Measurements from ENCODE around the gene SERPINA5.
"Not testable (repeated sequence)": the region's sequence is repeated elsewhere in the genome, so short reads cannot be mapped to it uniquely, and the experiment has no call there.

SERPINA5 gene

DNA sequence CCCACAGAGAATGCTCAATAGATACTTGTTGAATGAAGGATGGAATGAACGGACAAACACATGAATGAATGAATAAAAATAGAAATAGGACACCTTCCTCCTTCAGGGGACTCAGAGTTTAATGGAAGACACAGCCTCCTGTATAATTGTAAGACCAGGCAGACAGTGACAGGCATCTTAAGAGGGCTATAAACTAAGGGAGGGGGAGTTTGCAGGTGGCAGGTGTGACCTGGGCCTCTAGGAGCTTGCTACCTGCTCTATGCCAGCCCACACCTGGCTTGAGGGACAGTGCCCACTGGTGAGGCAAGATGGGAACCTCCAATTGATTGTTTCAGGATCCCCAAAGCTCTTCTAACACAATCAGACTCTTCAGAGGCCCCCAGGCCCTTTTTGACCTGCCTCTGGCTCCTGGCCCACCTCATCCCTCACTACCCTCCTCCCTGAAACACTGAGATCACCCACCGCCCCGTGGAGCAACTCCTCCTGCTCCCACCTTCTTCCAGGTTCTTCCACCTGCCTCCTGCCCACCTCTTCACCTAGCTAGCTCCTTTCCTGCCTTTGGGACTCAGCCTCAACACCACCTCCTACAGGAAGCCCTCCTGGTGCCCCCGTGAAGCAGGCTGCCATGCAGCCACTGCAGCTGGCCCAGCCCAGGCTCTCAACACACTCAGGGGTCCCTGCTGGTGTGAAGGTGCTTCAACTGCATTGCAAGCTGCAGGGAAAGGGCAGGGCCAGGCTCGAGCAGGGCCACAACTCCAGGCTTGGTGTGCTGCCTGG is 40.3 kb downstream of the SERPINA5 start:
- in situ Hi-C loops (cut with MboI; ENCODE audit: low sequenced_read_pairs), result no loop called here

GRCh38 chr14:94622653-94623421 is 41.6 kb downstream of the SERPINA5 start:
- in situ Hi-C loops (cut with MboI; ENCODE audit: low sequenced_read_pairs), result no loop called here

DNA sequence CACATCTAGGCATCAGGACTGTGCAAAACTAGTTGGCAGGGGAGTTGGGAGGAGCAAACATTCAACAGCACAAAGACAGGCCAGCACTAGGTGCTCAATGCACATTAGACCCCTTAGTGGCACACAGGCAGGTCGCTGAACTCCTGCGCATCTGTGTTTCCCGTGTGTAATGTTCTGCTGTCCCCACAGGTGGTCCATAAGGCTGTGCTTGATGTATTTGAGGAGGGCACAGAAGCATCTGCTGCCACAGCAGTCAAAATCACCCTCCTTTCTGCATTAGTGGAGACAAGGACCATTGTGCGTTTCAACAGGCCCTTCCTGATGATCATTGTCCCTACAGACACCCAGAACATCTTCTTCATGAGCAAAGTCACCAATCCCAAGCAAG is 42.2 kb downstream of the SERPINA5 start:
- in situ Hi-C loops (cut with MboI; ENCODE audit: low sequenced_read_pairs), result no loop called here

GRCh38 chr14:94623856-94624499 is 42.8 kb downstream of the SERPINA5 start:
- in situ Hi-C loops (cut with MboI; ENCODE audit: low sequenced_read_pairs), result no loop called here

- in situ Hi-C loops (cut with MboI; ENCODE audit: low sequenced_read_pairs), result no loop called here
These were observed 43.5 kb downstream of the SERPINA5 start for GRCh38 chr14:94624537-94625352.

- in situ Hi-C loops (cut with MboI; ENCODE audit: low sequenced_read_pairs), result no loop called here
These were observed 44.1 kb downstream of the SERPINA5 start for GRCh38 chr14:94625353-94625635.

GRCh38 chr14:94628578-94628977 is 47.4 kb downstream of the SERPINA5 start:
- in situ Hi-C loops (cut with MboI; ENCODE audit: low sequenced_read_pairs), result no loop called here

DNA sequence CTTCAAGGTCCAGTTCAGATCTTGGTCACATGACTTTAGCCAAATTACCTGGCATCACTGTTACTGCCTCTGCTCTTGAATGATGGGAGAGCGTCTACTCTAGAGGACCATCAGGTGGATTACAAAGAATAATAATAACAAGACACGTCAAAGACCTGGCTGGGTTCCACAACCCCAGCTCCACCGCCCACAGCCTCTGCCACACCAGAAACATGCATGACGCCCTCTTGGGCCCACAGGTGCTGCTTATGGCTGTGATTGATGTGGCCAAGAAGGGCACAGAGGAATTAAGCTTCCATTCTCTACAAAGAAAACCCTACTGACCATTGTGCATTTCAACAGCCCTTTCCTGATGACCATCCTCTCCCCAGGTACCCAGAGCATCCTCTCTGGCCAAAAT is 49.2 kb downstream of the SERPINA5 start:
- in situ Hi-C loops (cut with MboI; ENCODE audit: low sequenced_read_pairs), result no loop called here

GRCh38 chr14:94631050-94631449 is 49.8 kb downstream of the SERPINA5 start:
- in situ Hi-C loops (cut with MboI; ENCODE audit: low sequenced_read_pairs), result no loop called here

- in situ Hi-C loops (cut with MboI; ENCODE audit: low sequenced_read_pairs), result no loop called here
These were observed 50.5 kb downstream of the SERPINA5 start for GRCh38 chr14:94631536-94632304.

GRCh38 chr14:94632305-94632590 is 51.0 kb downstream of the SERPINA5 start:
- in situ Hi-C loops (cut with MboI; ENCODE audit: low sequenced_read_pairs), result no loop called here

- in situ Hi-C loops (cut with MboI; ENCODE audit: low sequenced_read_pairs), result no loop called here
These were observed 51.9 kb downstream of the SERPINA5 start for GRCh38 chr14:94633121-94633520.

- in situ Hi-C loops (cut with MboI; ENCODE audit: low sequenced_read_pairs), result no loop called here
These were observed 53.9 kb downstream of the SERPINA5 start for GRCh38 chr14:94635154-94635553.

DNA sequence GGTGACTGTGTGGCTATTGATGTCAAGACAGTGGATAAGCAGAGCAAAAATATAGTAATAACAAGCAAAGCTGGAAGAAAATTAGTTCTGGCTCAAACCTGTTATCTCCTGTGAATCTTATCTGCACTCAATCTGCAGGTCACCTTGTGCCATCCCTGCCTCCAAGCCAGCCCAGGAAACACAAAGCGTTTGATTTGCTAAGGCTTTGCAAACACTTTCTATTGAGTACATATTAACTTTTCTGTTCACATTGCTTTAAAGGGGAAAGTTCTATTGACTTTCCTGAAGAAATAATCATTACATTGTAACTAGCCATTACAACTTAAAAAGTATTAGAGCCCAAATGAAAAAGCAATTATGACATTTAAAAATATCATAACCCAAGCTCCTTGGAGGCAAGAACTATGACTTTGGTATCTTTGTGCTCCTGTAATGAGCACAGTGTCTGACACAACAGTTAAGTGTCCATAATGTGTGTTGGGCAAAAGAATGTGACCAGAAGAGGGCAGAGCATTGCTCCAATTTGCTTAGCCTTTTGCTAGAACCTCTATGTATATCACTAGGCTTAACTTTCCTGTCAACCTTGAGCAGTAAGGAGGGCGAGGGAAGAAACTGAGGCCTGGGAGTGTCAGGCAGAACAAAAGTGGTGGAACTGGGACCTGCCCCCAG is 55.7 kb downstream of the SERPINA5 start:
- in situ Hi-C loops (cut with MboI; ENCODE audit: low sequenced_read_pairs), result no loop called here

GRCh38 chr14:94637814-94638213 is 56.6 kb downstream of the SERPINA5 start:
- in situ Hi-C loops (cut with MboI; ENCODE audit: low sequenced_read_pairs), result not testable (repeated sequence)

DNA sequence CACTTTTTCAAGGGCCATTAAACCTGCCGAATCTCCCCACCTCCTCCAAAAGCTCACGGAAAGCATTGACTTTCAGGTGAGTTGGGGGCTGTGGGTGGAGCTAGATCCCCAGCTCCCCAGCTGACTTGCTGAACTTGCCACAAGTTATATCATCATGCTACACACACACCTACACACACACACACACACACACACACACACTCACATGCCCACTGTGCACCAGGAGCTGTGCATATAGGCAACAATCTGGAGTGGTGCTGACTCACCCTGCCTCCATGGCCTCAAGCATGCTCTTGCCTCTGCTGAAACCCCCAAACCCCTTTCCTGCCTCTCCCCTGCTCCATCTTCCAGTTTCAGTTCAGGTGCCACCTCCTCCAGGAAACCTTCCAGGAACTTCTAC is 57.1 kb downstream of the SERPINA5 start:
- in situ Hi-C loops (cut with MboI; ENCODE audit: low sequenced_read_pairs), result no loop called here

- in situ Hi-C loops (cut with MboI; ENCODE audit: low sequenced_read_pairs), result no loop called here
These were observed 58.0 kb downstream of the SERPINA5 start for GRCh38 chr14:94638961-94639817.

- in situ Hi-C loops (cut with MboI; ENCODE audit: low sequenced_read_pairs), result no loop called here
These were observed 59.8 kb downstream of the SERPINA5 start for GRCh38 chr14:94640721-94641631.
